Cortex of kidney (tissue), 1 donor: ENCODE measurements around the gene NSUN5.
"Not testable (repeated sequence)": the region's sequence is repeated elsewhere in the genome, so short reads cannot be mapped to it uniquely, and the experiment has no call there.

Source experiments
- DNase-seq: peaks from one replicate; lab custom pipeline; 2025; lab: John Stamatoyannopoulos, UW

NSUN5 gene

DNA sequence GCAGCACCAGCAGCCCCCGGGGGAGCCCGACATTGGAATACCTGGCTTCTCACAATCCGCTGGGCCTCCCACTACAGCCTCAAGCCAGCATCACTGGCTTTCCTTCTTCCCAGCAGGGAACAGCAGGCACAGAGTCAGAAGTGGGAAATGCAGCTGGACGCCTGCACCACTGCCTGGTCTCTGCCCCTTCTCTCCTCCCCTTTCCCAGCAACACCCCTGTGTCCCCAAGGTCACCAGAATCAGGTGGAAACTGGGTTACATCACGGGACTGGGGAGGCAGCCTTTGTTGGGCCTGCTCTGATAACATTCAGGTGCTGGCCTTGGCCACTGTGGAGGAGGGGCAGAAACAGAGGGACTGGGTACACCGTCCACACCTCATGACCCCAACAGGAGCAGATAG lies 16.8 kb upstream of the NSUN5 start:
- not testable (repeated sequence) for DNase-seq

- DNase-seq = not testable (repeated sequence)
Observed at GRCh38 chr7:73324081-73324845, 15.6 kb upstream of the NSUN5 start.

GRCh38 chr7:73323434-73324080 lies 14.9 kb upstream of the NSUN5 start:
- not testable (repeated sequence) for DNase-seq

GRCh38 chr7:73320009-73320408 lies 11.4 kb upstream of the NSUN5 start:
- not testable (repeated sequence) for DNase-seq

GRCh38 chr7:73319541-73319940 lies 10.9 kb upstream of the NSUN5 start:
- not testable (repeated sequence) for DNase-seq

- not testable (repeated sequence) for DNase-seq
Observed at GRCh38 chr7:73318656-73319204, 10.1 kb upstream of the NSUN5 start.

DNA sequence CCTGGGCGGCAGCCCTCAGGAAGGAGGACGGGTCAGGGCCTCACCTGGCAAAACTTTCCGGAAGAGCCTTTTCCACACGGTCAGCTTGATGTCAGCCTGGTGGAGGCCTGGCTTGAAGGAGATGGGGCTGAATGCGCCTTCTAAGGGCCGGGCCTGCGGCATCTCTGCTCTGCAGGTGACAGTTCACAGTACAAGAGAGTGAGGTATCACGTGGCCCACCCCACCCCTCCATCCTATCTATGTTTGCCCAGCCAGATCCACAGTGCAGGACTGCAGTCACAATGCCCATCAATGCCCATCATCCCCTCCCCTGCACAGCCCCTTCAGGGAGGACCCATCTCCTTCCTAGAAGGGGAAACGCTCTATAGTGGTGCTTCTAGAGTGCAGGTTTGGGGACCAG lies 7.9 kb upstream of the NSUN5 start:
- DNase-seq = no peak

DNA sequence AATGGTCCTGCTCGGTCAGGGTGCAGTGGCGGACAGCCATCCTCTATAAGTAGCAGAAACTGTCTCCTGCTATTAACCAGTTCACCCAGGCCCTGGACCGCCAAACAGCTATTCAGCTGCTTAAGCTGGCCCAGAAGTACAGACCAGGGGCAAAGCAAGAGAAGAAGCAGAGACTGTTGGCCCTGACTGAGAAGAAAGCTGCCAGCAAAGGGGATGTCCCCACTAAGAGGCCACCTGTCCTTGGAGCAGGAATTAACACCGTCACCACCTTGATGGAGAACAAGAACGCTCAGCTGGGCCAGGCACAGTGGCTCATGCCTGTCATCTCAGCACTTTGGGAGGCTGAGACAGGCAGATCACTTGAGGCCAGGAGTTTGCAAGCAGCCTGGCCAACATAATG lies 5.6 kb upstream of the NSUN5 start:
- no peak for DNase-seq

- no peak for DNase-seq
Observed at GRCh38 chr7:73313521-73313906, 4.9 kb upstream of the NSUN5 start.

DNA sequence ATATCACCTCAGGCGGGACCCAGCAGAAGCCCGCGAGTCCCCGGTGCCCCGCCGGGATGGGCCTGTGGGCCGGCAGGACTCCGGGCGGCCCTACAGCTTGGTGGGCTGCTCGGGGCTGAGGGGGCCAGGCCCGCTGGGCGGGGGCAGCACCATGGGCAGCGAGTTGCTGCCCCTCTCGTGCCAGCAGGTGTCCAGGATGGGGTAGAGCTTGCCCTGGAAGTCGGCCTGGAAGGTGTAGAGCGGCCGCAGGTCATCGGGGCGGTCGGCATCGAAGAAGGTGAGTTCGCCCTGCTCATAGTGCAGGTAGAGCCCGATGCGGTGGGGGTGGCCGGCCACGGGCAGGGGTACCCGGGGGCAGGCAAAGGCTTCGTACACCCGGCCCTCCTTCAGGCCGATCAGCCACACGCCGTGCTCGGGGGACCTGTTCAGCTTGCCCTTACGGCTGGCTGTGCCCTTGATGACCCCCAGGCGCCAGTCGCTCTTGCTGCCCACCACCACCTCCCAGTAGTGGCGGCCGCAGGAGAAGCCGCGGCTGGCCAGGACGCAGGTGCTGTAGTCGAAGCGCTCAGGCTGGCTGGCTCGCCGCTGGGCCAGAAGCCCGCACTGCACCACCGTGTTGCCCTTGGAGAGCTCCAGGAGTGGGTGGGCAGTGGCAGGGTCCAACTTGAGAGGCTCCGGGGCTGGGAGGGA lies 4.3 kb upstream of the NSUN5 start:
- DNase-seq = no peak

DNA sequence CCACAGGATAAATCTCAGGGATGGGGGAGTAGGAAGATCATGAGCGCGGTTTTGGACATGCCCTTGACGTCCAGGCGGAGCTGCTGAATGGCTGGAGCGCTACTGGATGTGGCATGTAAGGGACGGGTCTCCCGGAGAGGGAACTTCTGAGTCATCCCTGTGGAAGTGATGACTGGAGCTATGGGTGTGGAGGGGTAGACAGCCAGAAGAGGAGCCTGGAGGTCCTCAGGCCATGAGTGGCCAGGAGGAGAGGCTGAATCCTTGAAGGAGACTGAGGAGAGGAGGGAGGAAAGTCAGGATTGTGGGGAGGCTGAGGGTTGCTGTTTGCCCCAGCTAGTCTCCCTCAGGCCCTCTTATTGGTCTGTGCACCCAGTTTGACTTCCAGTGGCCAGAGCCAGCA lies 2.8 kb upstream of the NSUN5 start:
- DNase-seq = not testable (repeated sequence)

DNA sequence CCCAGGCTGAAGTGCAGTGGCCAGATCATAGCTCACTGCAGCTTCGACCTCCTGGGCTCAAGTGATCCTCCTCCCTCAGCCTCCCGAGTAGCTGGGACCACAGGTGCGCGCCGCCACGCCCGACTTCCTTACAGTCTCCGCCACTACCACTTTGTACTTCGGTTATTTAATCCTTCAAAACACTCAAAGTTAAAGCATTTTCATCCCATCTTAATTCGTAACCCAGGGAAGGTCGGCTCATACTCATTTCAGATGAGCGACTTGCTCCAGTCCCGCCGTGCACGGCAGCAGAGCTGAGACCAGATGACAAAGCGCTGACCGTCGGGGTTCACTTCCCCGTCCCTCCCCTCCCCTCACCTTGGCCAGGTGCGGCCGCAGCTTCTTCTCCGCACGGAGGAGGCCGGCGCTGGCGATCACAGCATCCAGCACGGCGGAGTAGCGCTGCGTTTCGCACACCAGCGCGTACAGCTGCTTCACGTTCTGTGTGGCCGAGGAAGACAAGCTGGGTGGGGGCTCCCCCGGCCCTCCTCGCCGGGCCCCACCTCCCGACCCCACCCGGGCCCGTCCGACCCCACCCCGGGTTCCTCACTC lies 457 bp downstream of the NSUN5 start:
- DNase-seq = no peak

DNA sequence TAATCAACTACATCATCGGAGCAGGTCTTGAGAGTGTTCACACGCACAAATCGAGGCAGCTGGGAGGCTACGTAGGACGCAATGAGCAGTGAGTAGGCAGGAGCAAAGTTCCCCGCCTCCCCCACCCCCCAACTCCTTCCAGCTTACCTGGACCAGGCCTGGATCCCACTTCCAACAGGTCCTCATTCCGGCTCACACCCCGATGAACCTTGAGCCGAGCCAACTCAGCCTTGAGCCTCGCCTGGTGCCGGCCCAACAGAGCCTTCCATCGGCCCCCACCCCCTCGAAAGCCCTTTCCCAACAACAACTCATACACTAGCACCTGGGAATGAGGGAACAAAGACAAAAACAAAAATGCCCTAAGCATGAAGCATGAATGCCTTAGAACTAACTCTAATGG lies 1.2 kb downstream of the NSUN5 start:
- no peak for DNase-seq

DNA sequence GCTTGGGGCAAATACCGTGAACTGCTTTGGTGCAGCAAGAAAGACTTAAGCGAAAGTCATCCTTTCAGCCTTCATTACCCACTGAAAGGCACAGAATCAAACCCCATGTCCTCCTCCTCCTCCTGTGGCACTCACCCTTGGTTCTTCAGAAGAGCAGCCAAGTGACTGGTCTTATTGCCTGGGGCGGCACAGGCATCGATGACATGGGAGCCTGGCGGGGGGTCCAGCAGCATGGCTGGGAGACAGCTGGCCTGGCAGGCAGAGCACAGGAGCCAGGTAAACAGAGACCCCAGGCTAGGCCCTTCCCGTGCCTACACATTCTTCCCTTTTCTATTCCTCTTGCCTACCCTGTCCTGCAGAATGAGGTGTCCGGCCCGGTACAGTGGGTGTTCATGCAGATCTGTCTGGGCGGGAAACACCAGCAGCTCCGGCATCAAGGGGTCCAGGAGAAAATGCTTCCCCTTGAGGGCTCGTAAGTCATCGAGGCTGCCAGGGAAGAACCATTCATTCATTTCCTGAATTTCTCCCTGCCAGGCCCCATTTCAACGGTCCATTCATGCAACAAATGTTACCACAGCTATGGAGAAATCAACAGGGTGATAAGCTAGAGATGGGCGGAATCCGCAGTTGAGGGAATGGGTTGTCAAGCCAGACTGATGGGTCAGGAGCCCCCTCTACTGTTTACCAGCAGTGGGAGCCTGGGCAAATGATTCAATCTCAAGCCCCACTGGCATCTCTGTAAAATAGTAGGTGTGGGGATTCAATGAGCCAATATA lies 3.8 kb downstream of the NSUN5 start:
- DNase-seq = not testable (repeated sequence)

GRCh38 chr7:73304071-73304470 lies 4.6 kb downstream of the NSUN5 start:
- DNase-seq = no peak

DNA sequence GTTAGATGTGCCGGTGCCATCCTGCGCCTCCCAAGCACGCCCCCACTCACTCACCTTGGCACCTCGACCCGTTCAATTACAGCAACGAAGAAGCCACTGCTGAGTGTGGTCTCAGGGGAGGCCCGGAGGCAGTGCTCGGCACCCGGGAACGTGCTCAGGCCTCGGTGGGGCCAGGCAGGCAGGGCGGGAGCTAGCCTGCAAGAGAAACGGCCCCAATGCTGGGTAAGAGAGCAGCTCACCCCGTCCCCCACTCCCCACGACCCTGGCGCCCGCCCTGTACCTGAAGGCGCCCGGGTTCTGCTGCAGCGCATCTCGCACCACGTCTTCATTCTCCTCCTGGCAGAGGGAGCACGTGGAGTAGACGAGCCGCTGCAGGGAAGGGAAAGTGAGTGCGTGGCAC lies 5.1 kb downstream of the NSUN5 start:
- no peak for DNase-seq

- not testable (repeated sequence) for DNase-seq
Observed at GRCh38 chr7:73302846-73303245, 5.8 kb downstream of the NSUN5 start.

- DNase-seq = not testable (repeated sequence)
Observed at GRCh38 chr7:73301108-73301507, 7.5 kb downstream of the NSUN5 start.

- not testable (repeated sequence) for DNase-seq
Observed at GRCh38 chr7:73299812-73300211, 8.8 kb downstream of the NSUN5 start.

- DNase-seq = not testable (repeated sequence)
Observed at GRCh38 chr7:73297706-73298105, 10.9 kb downstream of the NSUN5 start.

GRCh38 chr7:73297235-73297634 lies 11.4 kb downstream of the NSUN5 start:
- DNase-seq = not testable (repeated sequence)
